Trophoblast cell (in vitro differentiated cells and primary cell): ENCODE measurements around the gene HABP4. TPM values are rescaled to one million over a fixed set of nuclear protein-coding genes. Genes with fewer than 3 reads are reported as not detected.

ENCODE experiments used
- DNase-seq, 2 donors: peaks; one replicate each; pipeline ENCODE4 v3.0.0-alpha.2; 2016
- H2AFZ ChIP-seq: 2 replicates; pipeline ENCODE4 v1.6.1; 2013; ENCODE audit warnings: low read length, moderate library complexity, mild to moderate bottlenecking; ENCODE audit not compliant: insufficient read depth, poor library complexity
- H2AK5ac ChIP-seq: 2 replicates; pipeline ENCODE4 v1.6.1; 2013; ENCODE audit warnings: mild to moderate bottlenecking, low read length
- H2BK120ac ChIP-seq: 2 replicates; pipeline ENCODE4 v1.6.1; 2013; ENCODE audit warnings: low read length, mild to moderate bottlenecking, moderate library complexity; ENCODE audit not compliant: insufficient read depth, poor library complexity
- H2BK12ac ChIP-seq: 2 replicates; pipeline ENCODE4 v1.6.1; 2013; ENCODE audit warnings: mild to moderate bottlenecking, low read length, moderate library complexity
- H2BK5ac ChIP-seq: 2 replicates; pipeline ENCODE4 v1.6.1; 2013; ENCODE audit warnings: low read length, low read depth, moderate library complexity, mild to moderate bottlenecking; ENCODE audit not compliant: poor library complexity
- H3K14ac ChIP-seq: 2 replicates; pipeline ENCODE4 v1.6.1; 2013; ENCODE audit warnings: mild to moderate bottlenecking, low read length
- H3K18ac ChIP-seq: 2 replicates; pipeline ENCODE4 v1.6.1; 2013; ENCODE audit warnings: mild to moderate bottlenecking, low read length
- H3K23ac ChIP-seq: 2 replicates; pipeline ENCODE4 v1.6.1; 2013; ENCODE audit warnings: low read length
- H3K27ac ChIP-seq: 2 replicates; pipeline ENCODE4 v1.5.1; 2013; ENCODE audit warnings: low read depth, mild to moderate bottlenecking, inconsistent platforms, low read length, moderate library complexity
- H3K27me3 ChIP-seq: 2 replicates; pipeline ENCODE4 v1.6.1; 2013; ENCODE audit warnings: inconsistent platforms, mild to moderate bottlenecking, low read length, moderate library complexity; ENCODE audit not compliant: insufficient read depth
- H3K36me3 ChIP-seq, 2 experiments: 1 replicate in 1 of 2; 2 replicates in 1 of 2; pipeline ENCODE4 v1.6.1; 2013; ENCODE audit warnings: low read length in 2 of 2, mild to moderate bottlenecking in 2 of 2, moderate library complexity in 1 of 2; ENCODE audit not compliant: insufficient read depth in 2 of 2, control insufficient read depth in 1 of 2
- H3K4ac ChIP-seq: 2 replicates; pipeline ENCODE4 v1.6.1; 2013; ENCODE audit warnings: low read depth, mild to moderate bottlenecking, low read length, moderate library complexity
- H3K4me1 ChIP-seq, 2 experiments: 1 replicate in 1 of 2; 2 replicates in 1 of 2; pipeline ENCODE4 v1.6.1; 2013; ENCODE audit warnings: low read length in 2 of 2, mild to moderate bottlenecking in 2 of 2, moderate library complexity in 1 of 2; ENCODE audit not compliant: insufficient read depth in 2 of 2, control insufficient read depth in 1 of 2
- H3K4me2 ChIP-seq: 2 replicates; pipeline ENCODE4 v1.6.1; 2013; ENCODE audit warnings: inconsistent platforms, mild to moderate bottlenecking, low read length, moderate library complexity
- H3K4me3 ChIP-seq: 2 replicates; pipeline ENCODE4 v1.5.1; 2013; ENCODE audit warnings: mild to moderate bottlenecking, low read depth, low read length, inconsistent platforms
- H3K79me1 ChIP-seq: one replicate; pipeline ENCODE4 v1.6.1; 2013; ENCODE audit warnings: low read length
- H3K79me2 ChIP-seq: 2 replicates; pipeline ENCODE4 v1.6.1; 2013; ENCODE audit warnings: low read length, mild to moderate bottlenecking; ENCODE audit not compliant: control insufficient read depth, insufficient read depth, poor library complexity
- H3K9ac ChIP-seq: 2 replicates; pipeline ENCODE4 v1.6.1; 2013; ENCODE audit warnings: mild to moderate bottlenecking, low read length
- H3K9me3 ChIP-seq: 2 replicates; pipeline ENCODE4 v1.6.1; 2013; ENCODE audit warnings: low read depth, mild to moderate bottlenecking, control low read depth, inconsistent platforms, low read length; ENCODE audit not compliant: insufficient read depth
- H4K12ac ChIP-seq: 2 replicates; pipeline ENCODE4 v1.6.1; 2013; ENCODE audit warnings: low read depth, mild to moderate bottlenecking, low read length, moderate library complexity
- H4K8ac ChIP-seq: 2 replicates; pipeline ENCODE4 v1.6.1; 2013; ENCODE audit warnings: low read depth, mild to moderate bottlenecking, low read length, moderate library complexity
- H4K91ac ChIP-seq: one replicate; pipeline ENCODE4 v1.6.1; 2013; ENCODE audit warnings: low read depth, mild to moderate bottlenecking, low read length, moderate library complexity
- WGBS: extraction: QIAGEN DNeasy Blood & Tissue Kit; methylation state at CpG from one replicate; pipeline ENCODE4 v1.1.7; 2013; ENCODE audit warnings: missing lambda C conversion rate; ENCODE audit not compliant: insufficient read length, insufficient coverage; ENCODE audit errors: extremely low coverage; 5-methylcytosine and 5-hydroxymethylcytosine counted together
- polyA plus RNA-seq: library from polyadenylated mRNA; stranded (reverse); fragments of 200-250 nt; gene quantifications from 2 replicates; pipeline ENCODE4 v1.2.3, GENCODE V29; 2013

Gene HABP4
- polyA plus RNA-seq, result 14.8 and 15.9 TPM in 2 replicates

GRCh38 chr9:96449845-96450612, at the start of gene HABP4:
Gene HABP4 (plus strand): TSS chr9:96450169. CDS start chr9:96450280, 111 bp downstream.
- Histone ChIP-seq H3K4ac (peak within 1 kb of the TSS; percentile 60), H2BK5ac (peak within 1 kb of the TSS; percentile 78), H4K8ac (peak within 1 kb of the TSS; percentile 50), H3K79me1 (peaks cover 10% of the 10 kb centered on the region), H4K12ac (peak within 1 kb of the TSS; percentile 58), H3K4me2 (peak within 1 kb of the TSS; percentile 85), H3K36me3 (no peaks in the 10 kb centered on the region), H3K18ac (peak within 1 kb of the TSS; percentile 86), H3K9me3 (peaks cover 3% of the 10 kb centered on the region), H2AK5ac (no peak within 1 kb of the TSS), H4K91ac (peak within 1 kb of the TSS; percentile 77), H3K14ac (peak within 1 kb of the TSS; percentile 80), H3K23ac (no peak within 1 kb of the TSS), H3K4me3 (peak within 1 kb of the TSS; percentile 92), H3K79me2 (peaks cover 7% of the 10 kb centered on the region), H3K9ac (peak within 1 kb of the TSS; percentile 81), H3K4me1 (peaks cover 0 to 6% of the 10 kb centered on the region in 2 experiments), H3K27ac (peak within 1 kb of the TSS; percentile 76), H2BK12ac (peak within 1 kb of the TSS; percentile 27), H2AFZ (peak within 1 kb of the TSS; percentile 82), H3K27me3 (no peaks in the 10 kb centered on the region), H2BK120ac (peak within 1 kb of the TSS; percentile 47)
- peak; percentile 97 for DNase-seq
- no CpG with 5 or more reads among the region's 108 CpGs for WGBS

GRCh38 chr9:96408409-96409280, 41.3 kb upstream of the HABP4 start:
- H3K9ac ChIP-seq, result no peak overlapping the region

GRCh38 chr9:96411129-96411838, 38.7 kb upstream of the HABP4 start:
- no peak overlapping the region for H2BK5ac ChIP-seq
- no peak overlapping the region for H3K9ac ChIP-seq
- no peak overlapping the region for H2AK5ac ChIP-seq
- H3K36me3 ChIP-seq, result peaks cover 2 to 7% of the 10 kb centered on the region in 2 experiments
- no peaks in the 10 kb centered on the region for H3K9me3 ChIP-seq
- H2AFZ ChIP-seq, result no peak overlapping the region
- DNase-seq, result peak in 1 of 2 donors; percentile 44
- H3K79me1 ChIP-seq, result no peaks in the 10 kb centered on the region
- no peak overlapping the region for H2BK12ac ChIP-seq
- H3K4me1 ChIP-seq, result peaks cover 0 to 3% of the 10 kb centered on the region in 2 experiments
- H3K18ac ChIP-seq, result no peak overlapping the region
- H3K4ac ChIP-seq, result peak overlapping the region; percentile 10
- no CpG with 5 or more reads among the region's 5 CpGs for WGBS
- H3K4me2 ChIP-seq, result no peak overlapping the region
- H4K8ac ChIP-seq, result no peak overlapping the region
- H3K79me2 ChIP-seq, result peaks cover 11% of the 10 kb centered on the region
- H4K91ac ChIP-seq, result no peak overlapping the region
- H3K4me3 ChIP-seq, result no peak overlapping the region
- H3K27ac ChIP-seq, result no peak overlapping the region
- no peak overlapping the region for H4K12ac ChIP-seq
- no peak overlapping the region for H3K23ac ChIP-seq
- no peak overlapping the region for H2BK120ac ChIP-seq
- no peak overlapping the region for H3K14ac ChIP-seq
- H3K27me3 ChIP-seq, result no peaks in the 10 kb centered on the region

More at GRCh38 chr9:96408409-96409280, 41.3 kb upstream of the HABP4 start:
- Histone ChIP-seq H2BK120ac (no peak overlapping the region), H3K79me2 (peaks cover 8% of the 10 kb centered on the region), H3K23ac (no peak overlapping the region), H3K79me1 (no peaks in the 10 kb centered on the region), H4K91ac (no peak overlapping the region), H3K27ac (no peak overlapping the region), H2BK5ac (no peak overlapping the region), H3K14ac (no peak overlapping the region), H3K4me3 (no peak overlapping the region), H3K18ac (no peak overlapping the region), H4K12ac (no peak overlapping the region), H3K4me2 (no peak overlapping the region), H3K4me1 (peaks cover 0 to 1% of the 10 kb centered on the region in 2 experiments), H4K8ac (no peak overlapping the region), H3K4ac (peak overlapping the region; percentile 10), H2BK12ac (no peak overlapping the region), H3K9me3 (no peaks in the 10 kb centered on the region), H3K27me3 (no peaks in the 10 kb centered on the region), H2AK5ac (no peak overlapping the region), H3K36me3 (peaks cover 2 to 7% of the 10 kb centered on the region in 2 experiments), H2AFZ (no peak overlapping the region)
- no peak for DNase-seq
- no CpG with 5 or more reads among the region's 9 CpGs for WGBS
